Measurements from ENCODE around the gene GRAMD1B.

GRAMD1B gene

GRCh38 chr11:123640677-123641494, 210.8 kb downstream of the GRAMD1B start:
- peak; percentile 80 for TF ChIP-seq CTCF (IDR thresholded peaks at IDR 0.05; ENCODE audit: low read depth, low read length)
- TF ChIP-seq MAX (IDR thresholded peaks at IDR 0.05; ENCODE audit: low read depth, low read length), result no peak
- no peak for TF ChIP-seq POLR2A (IDR thresholded peaks at IDR 0.05; ENCODE audit: extremely low read depth, insufficient read length)
- TF ChIP-seq MYC (IDR thresholded peaks at IDR 0.05; ENCODE audit: low read depth, low read length), result 0 out of 2 replicates have a peak, but pooled peaks have one; percentile 34
- H3K4me3 ChIP-seq (ENCODE audit: low read depth, low read length), result no peak overlapping the region
- DNase-seq (ENCODE audit: low read depth), result peak; percentile 70

GRCh38 chr11:123641495-123641840, 211.4 kb downstream of the GRAMD1B start:
- DNase-seq (ENCODE audit: low read depth), result no peak
- no peak overlapping the region for H3K4me3 ChIP-seq (ENCODE audit: low read depth, low read length)
- TF ChIP-seq MYC (IDR thresholded peaks at IDR 0.05; ENCODE audit: low read depth, low read length), result no peak
- no peak for TF ChIP-seq MAX (IDR thresholded peaks at IDR 0.05; ENCODE audit: low read depth, low read length)
- no peak for TF ChIP-seq CTCF (IDR thresholded peaks at IDR 0.05; ENCODE audit: low read depth, low read length)
- TF ChIP-seq POLR2A (IDR thresholded peaks at IDR 0.05; ENCODE audit: extremely low read depth, insufficient read length), result no peak

GRCh38 chr11:123642435-123642834, 212.4 kb downstream of the GRAMD1B start:
- H3K4me3 ChIP-seq (ENCODE audit: low read depth, low read length), result no peak overlapping the region
- TF ChIP-seq POLR2A (IDR thresholded peaks at IDR 0.05; ENCODE audit: extremely low read depth, insufficient read length) (no peak), MAX (IDR thresholded peaks at IDR 0.05; ENCODE audit: low read depth, low read length) (no peak), CTCF (IDR thresholded peaks at IDR 0.05; ENCODE audit: low read depth, low read length) (no peak), MYC (IDR thresholded peaks at IDR 0.05; ENCODE audit: low read depth, low read length) (no peak)
- DNase-seq (ENCODE audit: low read depth), result no peak

- H3K4me3 ChIP-seq (ENCODE audit: low read depth, low read length), result no peak overlapping the region
- DNase-seq (ENCODE audit: low read depth), result no peak
- no peak for TF ChIP-seq CTCF (IDR thresholded peaks at IDR 0.05; ENCODE audit: low read depth, low read length)
- no peak for TF ChIP-seq POLR2A (IDR thresholded peaks at IDR 0.05; ENCODE audit: extremely low read depth, insufficient read length)
- TF ChIP-seq MYC (IDR thresholded peaks at IDR 0.05; ENCODE audit: low read depth, low read length), result no peak
- no peak for TF ChIP-seq MAX (IDR thresholded peaks at IDR 0.05; ENCODE audit: low read depth, low read length)
These were observed 215.4 kb downstream of the GRAMD1B start for GRCh38 chr11:123645286-123645975.

GRCh38 chr11:123650901-123651300, 220.8 kb downstream of the GRAMD1B start:
- TF ChIP-seq CTCF (IDR thresholded peaks at IDR 0.05; ENCODE audit: low read depth, low read length) (no peak), MYC (IDR thresholded peaks at IDR 0.05; ENCODE audit: low read depth, low read length) (no peak), POLR2A (IDR thresholded peaks at IDR 0.05; ENCODE audit: extremely low read depth, insufficient read length) (no peak), MAX (IDR thresholded peaks at IDR 0.05; ENCODE audit: low read depth, low read length) (no peak)
- no peak overlapping the region for H3K4me3 ChIP-seq (ENCODE audit: low read depth, low read length)
- no peak for DNase-seq (ENCODE audit: low read depth)
